Stimulated activated CD4-positive, alpha-beta T cell treated with anti-CD3 and anti-CD28 coated beads, TNF-alpha, amount 100 ng/mL, for 4 hours (primary cell): ENCODE measurements around the gene MTA2.
"Not testable (repeated sequence)": the region's sequence is repeated elsewhere in the genome, so short reads cannot be mapped to it uniquely, and the experiment has no call there.

ENCODE experiments used
- DNase-seq, 3 experiments: peaks; one replicate each; pipeline ENCODE4 v3.0.0-alpha.2; 2020; ENCODE audit warnings: low read depth in 3 of 3

MTA2 gene

DNA sequence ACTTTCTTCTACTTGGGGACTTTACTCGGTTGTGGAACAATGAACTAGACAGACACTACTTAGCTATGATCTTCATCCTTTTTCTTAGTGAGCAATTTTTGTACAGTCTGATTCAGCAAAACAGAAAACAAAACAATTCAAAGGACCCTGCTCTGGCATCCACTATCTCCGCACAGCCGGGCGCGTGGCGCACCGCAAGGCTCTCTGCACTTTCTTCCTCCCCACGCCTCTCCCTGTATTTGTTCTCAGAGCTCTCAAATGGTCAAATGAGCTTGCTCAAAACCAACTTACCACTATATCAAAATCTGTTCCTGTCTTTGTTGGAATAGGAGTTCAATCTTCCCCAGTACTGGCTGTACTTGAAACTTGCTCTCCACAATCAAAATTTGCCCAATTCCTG lies 35.4 kb downstream of the MTA2 start:
- DNase-seq: no peak

GRCh38 chr11:62565100-62565802 lies 36.4 kb downstream of the MTA2 start:
- no peak for DNase-seq

DNA sequence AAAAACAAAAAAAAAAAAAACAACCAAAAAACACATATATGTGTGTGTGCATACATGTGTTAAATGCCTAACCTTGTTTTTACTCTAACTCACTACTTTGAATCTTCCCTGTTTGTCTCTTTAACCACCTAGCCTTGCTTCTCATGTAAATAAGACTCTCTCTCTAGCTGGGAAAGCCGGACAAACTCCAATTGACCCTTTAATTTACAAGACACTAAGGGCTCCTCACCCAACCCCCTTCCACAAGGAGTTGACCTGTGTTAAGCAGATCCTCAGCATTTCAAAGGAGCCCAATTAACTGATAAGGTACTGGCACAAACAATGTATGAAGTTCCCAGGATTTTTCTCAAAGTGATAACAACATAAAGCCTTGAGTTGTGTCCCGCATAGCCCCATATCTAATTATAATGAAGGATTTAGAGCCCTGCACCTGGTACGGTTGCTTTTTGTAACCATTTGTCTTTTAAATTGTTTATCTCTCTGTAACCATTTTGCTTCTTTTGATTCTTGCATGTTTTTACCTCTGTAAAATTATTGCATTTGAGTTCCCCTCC lies 39.9 kb downstream of the MTA2 start:
- not testable (repeated sequence) for DNase-seq

DNA sequence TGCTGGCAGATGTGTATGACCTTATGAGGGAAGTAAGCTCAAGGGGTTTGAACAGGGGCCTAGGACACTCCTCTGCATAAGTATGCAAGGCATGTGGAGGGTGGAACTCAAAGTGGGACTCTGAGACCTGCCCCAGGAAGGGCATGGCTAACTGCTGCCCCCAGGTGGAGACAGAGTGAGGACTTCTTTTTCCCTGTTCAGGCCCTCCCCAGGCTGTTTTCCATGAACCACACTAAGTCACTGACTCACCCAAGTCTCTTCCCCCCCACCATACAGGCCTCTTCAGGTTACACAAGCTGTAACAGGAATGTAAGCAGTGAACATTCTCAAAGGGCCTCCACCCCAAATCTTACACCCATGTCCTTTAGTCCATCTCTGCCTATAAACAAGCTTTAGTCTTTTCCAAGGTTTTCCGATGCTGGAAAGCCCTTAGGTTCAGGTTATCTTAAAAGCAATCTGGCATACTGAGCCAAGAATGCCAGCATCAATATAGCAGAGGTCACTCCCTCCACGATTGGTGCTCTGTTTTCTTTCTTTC lies 41.0 kb downstream of the MTA2 start:
- peak; percentile 38 to 76 (median 71) for DNase-seq

GRCh38 chr11:62559626-62560025 lies 42.0 kb downstream of the MTA2 start:
- not testable (repeated sequence) for DNase-seq

DNA sequence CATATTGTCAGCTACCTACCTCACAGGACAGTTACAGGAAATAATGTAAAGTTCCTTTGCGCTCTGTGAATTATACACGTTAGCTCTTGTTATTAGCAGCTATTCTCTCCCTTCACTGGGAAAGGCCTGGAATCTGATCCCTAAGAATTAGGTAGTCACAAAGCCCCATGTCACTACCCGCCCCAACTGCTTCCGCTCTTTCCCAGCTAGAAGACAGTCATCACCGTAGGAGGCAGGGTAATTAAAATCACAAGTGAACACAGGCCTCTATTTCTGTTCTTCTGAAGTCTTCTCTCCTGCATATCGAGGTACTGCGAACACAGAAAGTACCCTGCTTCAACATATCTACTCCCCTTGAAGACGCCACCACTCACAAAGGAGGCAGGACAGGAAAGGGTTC lies 42.5 kb downstream of the MTA2 start:
- DNase-seq: no peak

- no peak for DNase-seq
Observed at GRCh38 chr11:62558669-62559068, 43.0 kb downstream of the MTA2 start.

- no peak for DNase-seq
Observed at GRCh38 chr11:62556875-62557631, 44.6 kb downstream of the MTA2 start.

DNA sequence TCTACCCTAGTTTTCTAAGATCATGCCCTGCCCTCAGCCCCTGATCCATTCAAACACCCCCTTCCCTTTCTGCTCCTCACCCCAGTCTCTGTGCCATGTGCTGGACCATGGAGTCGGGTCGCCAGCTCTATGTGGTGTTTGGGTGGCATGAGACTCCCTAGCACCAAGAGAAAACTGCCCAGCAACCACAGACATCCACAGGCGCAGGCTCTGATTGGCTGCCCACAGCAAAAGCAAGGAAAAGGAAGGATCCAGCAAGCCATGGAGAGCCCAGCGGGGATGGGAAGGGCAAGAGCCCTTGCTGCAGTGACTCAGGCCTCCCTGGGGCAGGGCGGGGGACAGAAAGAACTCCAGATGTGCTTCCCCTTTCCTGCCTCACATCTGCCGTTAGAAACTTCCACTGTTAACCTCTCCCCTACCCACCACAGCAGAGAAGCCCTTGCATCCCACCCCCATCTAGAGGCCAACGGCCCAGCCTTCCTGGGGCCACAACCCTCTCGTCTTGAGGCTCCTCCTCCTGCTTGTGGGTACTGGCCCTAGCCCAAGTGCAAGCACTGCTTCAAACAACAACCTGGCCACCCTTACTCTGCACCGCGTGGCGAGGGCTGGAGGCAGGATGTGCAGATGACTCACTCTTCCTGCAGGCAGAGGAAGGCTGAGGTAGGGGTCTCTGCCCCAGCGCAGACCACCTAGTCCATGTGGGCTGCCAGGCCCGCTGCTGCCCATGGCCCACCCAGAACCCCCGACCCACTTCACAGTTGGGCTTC lies 45.4 kb downstream of the MTA2 start:
- DNase-seq: peak in 1 of 3 experiments; percentile 58

DNA sequence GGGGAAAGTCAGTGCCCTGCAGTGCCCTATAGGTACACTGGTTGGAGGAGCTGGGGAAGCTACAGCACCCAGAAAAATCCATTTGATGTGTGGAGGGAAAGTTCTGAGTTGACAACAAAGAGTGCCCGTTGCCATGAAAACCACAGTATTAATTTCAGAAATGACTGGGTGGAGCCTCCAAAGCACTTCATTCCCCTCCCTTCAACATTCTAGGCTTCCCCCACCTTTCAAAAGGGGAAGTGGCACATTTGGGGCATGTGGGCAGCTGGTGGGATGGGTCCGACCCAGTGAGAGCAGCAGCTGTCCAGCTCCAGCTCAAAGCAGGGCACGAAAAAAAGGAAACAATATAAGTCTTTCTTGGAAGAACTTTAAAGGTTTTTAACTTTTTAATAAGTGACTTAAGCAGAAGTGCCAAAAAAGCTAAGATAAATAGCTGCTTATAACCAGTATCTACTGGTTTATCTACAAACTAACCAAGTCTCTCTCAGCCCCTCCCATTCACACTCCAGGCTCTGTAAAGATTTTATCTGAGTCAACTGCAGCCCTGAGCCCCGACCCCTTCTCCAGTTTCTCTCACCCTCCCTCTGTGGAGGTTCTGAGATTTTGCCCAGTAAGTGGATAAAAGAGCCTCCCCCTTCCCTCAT lies 46.1 kb downstream of the MTA2 start:
- no peak for DNase-seq

- DNase-seq: no peak
Observed at GRCh38 chr11:62554387-62555167, 47.1 kb downstream of the MTA2 start.

DNA sequence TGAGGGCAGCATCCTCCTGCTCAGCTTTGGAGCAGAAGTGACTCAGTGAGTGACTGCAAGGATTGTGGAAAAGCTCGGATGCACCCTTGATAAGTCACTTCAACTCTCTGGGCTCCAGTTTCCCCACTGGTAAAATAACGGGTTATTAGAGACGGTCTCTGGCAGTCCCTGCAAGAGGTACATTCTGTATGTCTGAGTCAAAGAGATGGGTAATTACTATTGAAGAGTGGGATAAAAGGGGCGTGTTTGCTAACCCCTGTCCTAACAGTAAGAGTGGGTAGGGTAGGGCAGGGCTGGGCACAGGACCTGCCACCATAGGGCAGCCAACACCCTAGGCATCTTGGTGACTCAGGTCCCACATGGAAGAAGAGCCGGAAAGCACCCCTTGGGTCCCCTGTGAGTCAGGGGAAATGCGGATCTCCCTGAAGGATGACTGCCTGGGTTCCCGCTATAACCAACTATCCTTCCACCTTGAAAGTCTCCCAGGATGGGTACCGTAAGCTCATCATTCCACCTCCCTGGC lies 47.8 kb downstream of the MTA2 start:
- DNase-seq: no peak

DNA sequence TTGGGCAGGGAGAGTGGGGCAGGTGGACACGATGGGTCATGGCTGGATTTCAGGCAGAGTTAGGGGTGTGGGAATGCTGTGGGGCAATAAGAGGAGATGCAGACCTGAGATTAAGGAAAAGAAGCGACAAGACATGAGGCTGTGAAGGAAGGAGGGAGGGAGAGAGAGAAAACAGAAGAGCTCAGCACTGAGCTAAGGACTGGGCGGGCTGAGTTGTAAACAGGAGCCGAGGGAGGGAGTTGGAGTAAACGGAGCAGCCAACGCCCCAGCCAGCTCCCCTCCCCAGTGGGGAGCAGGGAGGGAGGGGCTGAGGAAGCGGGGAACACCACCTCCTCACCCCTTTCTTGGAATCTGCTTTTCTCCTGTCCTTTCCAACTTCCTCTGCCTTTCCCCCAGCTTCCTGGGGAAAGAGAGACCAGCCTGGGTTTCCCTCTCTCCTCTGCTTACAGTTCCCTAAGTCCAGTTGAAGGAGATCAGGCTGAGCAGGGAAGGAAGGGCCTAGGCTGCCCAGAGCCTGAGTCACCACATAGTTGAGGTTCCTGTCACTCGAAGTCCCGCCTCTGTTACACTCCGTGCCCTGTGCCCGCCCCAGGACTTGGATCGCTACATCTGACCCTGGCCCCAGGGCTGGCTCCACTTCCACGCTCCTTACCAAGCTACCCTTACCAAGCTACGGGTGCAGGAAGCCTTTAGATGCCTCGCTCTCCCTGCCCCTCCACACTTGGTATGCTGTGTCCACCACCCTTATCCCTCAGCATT lies 48.4 kb downstream of the MTA2 start:
- DNase-seq: no peak

GRCh38 chr11:62552485-62553079 lies 49.1 kb downstream of the MTA2 start:
- no peak for DNase-seq

- DNase-seq: not testable (repeated sequence)
Observed at GRCh38 chr11:62550478-62550877, 51.2 kb downstream of the MTA2 start.

DNA sequence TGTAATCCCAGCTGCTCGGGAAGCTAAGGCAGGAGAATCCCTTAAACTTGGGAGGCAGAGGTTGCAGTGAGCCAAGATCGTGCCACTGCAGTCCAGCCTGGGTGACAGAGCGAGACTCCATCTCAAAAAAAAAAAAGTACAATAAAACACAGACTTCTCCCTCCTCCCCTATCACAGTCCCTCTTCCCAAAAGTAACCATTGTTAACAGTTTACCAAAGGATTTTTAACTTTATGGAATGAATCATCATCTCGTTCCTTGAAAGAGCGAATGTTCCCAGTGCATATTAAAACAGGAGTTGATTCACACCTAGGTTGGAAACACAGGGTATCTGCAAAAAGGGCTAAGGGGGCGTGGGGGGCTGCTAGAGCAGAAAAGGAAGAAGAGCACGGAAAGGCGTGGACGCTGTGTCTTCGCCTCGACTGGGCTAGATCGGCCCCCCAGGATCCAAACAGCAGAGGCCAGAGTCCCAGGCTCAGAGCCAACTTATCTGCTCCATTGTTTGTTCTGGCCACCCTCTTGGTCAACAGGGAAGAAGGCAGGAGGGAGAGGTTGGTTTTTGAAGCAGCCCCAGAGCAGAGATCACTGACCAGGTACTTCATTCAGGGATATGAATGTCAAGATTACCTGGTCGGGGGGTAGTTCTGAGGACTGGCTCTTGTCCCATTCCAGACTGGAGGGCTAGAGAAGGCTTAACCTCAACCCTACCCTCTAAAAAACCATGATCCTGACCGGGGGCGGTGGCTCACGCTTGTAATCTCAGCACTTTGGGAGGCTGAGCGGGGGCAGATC lies 52.9 kb downstream of the MTA2 start:
- DNase-seq: no peak

DNA sequence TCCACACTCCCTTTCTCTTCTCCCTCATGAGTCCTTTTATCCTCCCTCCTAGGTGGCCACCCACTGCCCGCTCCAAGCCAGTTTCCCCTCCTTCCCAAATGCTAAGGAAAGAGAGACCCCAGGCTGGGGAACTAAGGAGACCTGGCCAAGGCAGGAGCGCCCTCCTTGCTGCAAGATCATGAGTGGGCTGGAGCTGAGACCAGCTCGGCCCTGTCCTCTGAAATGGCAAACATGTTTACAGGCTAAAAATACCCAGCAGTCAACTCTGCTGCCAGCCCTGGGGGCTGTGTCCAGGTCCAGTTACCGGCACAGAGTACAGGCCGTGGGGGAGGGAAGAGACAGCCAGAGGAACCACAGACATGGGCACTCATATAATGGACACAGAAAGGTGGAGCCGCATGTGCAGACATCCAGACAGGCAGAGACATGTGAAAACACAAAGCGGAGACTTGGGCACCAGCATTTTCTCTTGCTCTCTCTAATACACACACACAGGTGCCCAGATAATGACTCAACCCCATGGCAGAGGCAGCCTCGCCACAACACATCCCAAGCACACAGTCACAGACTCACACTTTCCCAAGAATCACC lies 53.9 kb downstream of the MTA2 start:
- DNase-seq: no peak
